Activated CD8-positive, alpha-beta T cell treated with anti-CD3 and anti-CD28 coated beads for 36 hours (primary cell): Measurements from ENCODE around the gene PLXNB3. TPM values are rescaled to one million over a fixed set of nuclear protein-coding genes. Genes with fewer than 3 reads are reported as not detected.
"Not testable (repeated sequence)": the region's sequence is repeated elsewhere in the genome, so short reads cannot be mapped to it uniquely, and the experiment has no call there.

ENCODE experiments used
- ATAC-seq: fragments of 200-7000 bp; cut with Tn5 transposase; one replicate; pipeline ENCODE4 v1.10.0; 2021; ENCODE audit warnings: mild to moderate bottlenecking, moderate library complexity
- CTCF ChIA-PET: fragments of 350-600 bp; sonication (Branson Sonifier 250); formaldehyde crosslinking; loops from one replicate; lab custom pipeline; 2021; ENCODE audit warnings: antibody characterized with exemption; lab: Charles Lee
- POLR2A ChIA-PET: fragments of 350-600 bp; sonication (Branson Sonifier 250); formaldehyde crosslinking; loops from one replicate; lab custom pipeline; 2021; ENCODE audit warnings: antibody characterized with exemption; lab: Charles Lee
- DNase-seq: peaks from one replicate; pipeline ENCODE4 v3.0.0-alpha.2; 2020
- H3K27ac Mint-ChIP-seq: one replicate; pipeline ENCODE4 v1.8.0; 2021; ENCODE audit warnings: mild to moderate bottlenecking, mixed read lengths
- H3K27me3 Mint-ChIP-seq: one replicate; pipeline ENCODE4 v1.8.0; 2021; ENCODE audit warnings: mixed read lengths
- H3K36me3 Mint-ChIP-seq: one replicate; pipeline ENCODE4 v1.8.0; 2021; ENCODE audit warnings: low read depth, mixed read lengths
- H3K4me1 Mint-ChIP-seq: one replicate; pipeline ENCODE4 v1.8.0; 2021; ENCODE audit warnings: low read depth, mixed read lengths
- H3K4me3 Mint-ChIP-seq: one replicate; pipeline ENCODE4 v1.8.0; 2021; ENCODE audit warnings: mild to moderate bottlenecking, moderate library complexity, mixed read lengths
- H3K9me3 Mint-ChIP-seq: one replicate; pipeline ENCODE4 v1.8.0; 2021; ENCODE audit warnings: mixed read lengths
- CTCF ChIP-seq: fragments of 200-600 bp; IDR thresholded peaks from one replicate; pipeline ENCODE4 v1.8.0; 2022; ENCODE audit warnings: antibody characterized with exemption, mild to moderate bottlenecking
- intact Hi-C: fragments of 100-400 bp; cut with micrococcal nuclease; formaldehyde crosslinking; loops from one replicate; pipeline ENCODE4 v1.10.0; 2022
- total RNA-seq, 2 experiments: library from RNA; stranded (reverse); gene quantifications; one replicate each; pipeline ENCODE4 v1.2.3, GENCODE V29; 2021

The PLXNB3 gene
- total RNA-seq, 2 experiments from 2014 or later: 7.7 to 8.2 TPM

- Mint-ChIP-seq H3K36me3 (peaks cover 3% of the 10 kb centered on the region), H3K27me3 (no peaks in the 10 kb centered on the region), H3K9me3 (peaks cover 5% of the 10 kb centered on the region), H3K4me1 (peaks cover 21% of the 10 kb centered on the region), H3K4me3 (no peak overlapping the region), H3K27ac (no peak overlapping the region)
- TF ChIP-seq CTCF: no peak
- POLR2A ChIA-PET: no interaction called here
- ATAC-seq (no peak), DNase-seq (no peak)
- intact Hi-C loops: no loop called here
- CTCF ChIA-PET: interaction anchor here (1.1 kb wide), 1 partner anchor 198 kb away, joined by 4 read pairs; no protein-coding TSS in a partner anchor
Observed at GRCh38 chrX:153728951-153729631, 35.0 kb upstream of the PLXNB3 start.

- H3K36me3 Mint-ChIP-seq, POLR2A ChIA-PET, H3K4me3 Mint-ChIP-seq, H3K27ac Mint-ChIP-seq, H3K27me3 Mint-ChIP-seq, H3K9me3 Mint-ChIP-seq, CTCF ChIA-PET, ATAC-seq, intact Hi-C loops, DNase-seq: not testable (repeated sequence)
- H3K4me1 Mint-ChIP-seq: peaks cover 26% of the 10 kb centered on the region
Observed at GRCh38 chrX:153730115-153730514, 33.9 kb upstream of the PLXNB3 start.

- Mint-ChIP-seq H3K4me3 (peak overlapping the region; percentile 11), H3K36me3 (peaks cover 6% of the 10 kb centered on the region), H3K27ac (peak overlapping the region; percentile 56), H3K4me1 (peaks cover 32% of the 10 kb centered on the region), H3K9me3 (peaks cover 5% of the 10 kb centered on the region), H3K27me3 (no peaks in the 10 kb centered on the region)
- POLR2A ChIA-PET: no interaction called here
- ATAC-seq (no peak), DNase-seq (no peak)
- intact Hi-C loops: no loop called here
- TF ChIP-seq CTCF: no peak
- CTCF ChIA-PET: interaction anchor here (1.0 kb wide), 1 partner anchor 69 kb away, joined by 3 read pairs; no protein-coding TSS in a partner anchor
Observed at GRCh38 chrX:153731117-153731844, 32.8 kb upstream of the PLXNB3 start.

- ATAC-seq (no peak), DNase-seq (no peak)
- peak overlapping the region; percentile 56 for H3K27ac Mint-ChIP-seq
- H3K4me1 Mint-ChIP-seq: peaks cover 30% of the 10 kb centered on the region
- intact Hi-C loops: no loop called here
- TF ChIP-seq CTCF: no peak
- peaks cover 6% of the 10 kb centered on the region for H3K36me3 Mint-ChIP-seq
- CTCF ChIA-PET: no interaction called here
- H3K4me3 Mint-ChIP-seq: no peak overlapping the region
- POLR2A ChIA-PET: no interaction called here
- H3K27me3 Mint-ChIP-seq: no peaks in the 10 kb centered on the region
- peaks cover 5% of the 10 kb centered on the region for H3K9me3 Mint-ChIP-seq
Observed at GRCh38 chrX:153731845-153732215, 32.2 kb upstream of the PLXNB3 start.

- no peak for TF ChIP-seq CTCF
- H3K36me3 Mint-ChIP-seq: peaks cover 6% of the 10 kb centered on the region
- POLR2A ChIA-PET: no interaction called here
- CTCF ChIA-PET: no interaction called here
- ATAC-seq (no peak), DNase-seq (no peak)
- intact Hi-C loops: no loop called here
- H3K27me3 Mint-ChIP-seq: no peaks in the 10 kb centered on the region
- H3K4me1 Mint-ChIP-seq: peaks cover 26% of the 10 kb centered on the region
- H3K9me3 Mint-ChIP-seq: peaks cover 5% of the 10 kb centered on the region
- no peak overlapping the region for H3K27ac Mint-ChIP-seq
- no peak overlapping the region for H3K4me3 Mint-ChIP-seq
Observed at GRCh38 chrX:153732401-153732800, 31.6 kb upstream of the PLXNB3 start.
